Measurements from ENCODE around the gene TSC22D1.
"Not testable (repeated sequence)": the region's sequence is repeated elsewhere in the genome, so short reads cannot be mapped to it uniquely, and the experiment has no call there.

TSC22D1 gene

DNA sequence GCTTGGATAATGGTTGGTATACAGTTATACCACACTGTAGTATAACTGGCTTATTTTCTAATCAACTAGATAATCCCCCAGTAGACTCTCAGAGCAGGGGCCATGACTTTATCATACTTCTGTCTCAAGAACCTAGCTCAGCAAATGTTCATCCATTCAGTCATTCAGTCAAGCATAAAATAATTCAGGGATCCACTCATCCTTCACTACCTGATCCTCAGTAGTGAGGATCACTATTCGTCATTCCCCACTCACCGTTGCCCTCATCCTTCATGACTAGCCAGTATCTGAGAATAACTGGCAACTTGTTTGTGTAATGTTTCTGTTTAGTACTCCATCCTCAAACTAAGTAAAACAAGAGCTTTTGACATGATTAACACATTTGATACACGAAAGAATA lies 77.6 kb downstream of the TSC22D1 start:
- DNase-seq: no peak

DNA sequence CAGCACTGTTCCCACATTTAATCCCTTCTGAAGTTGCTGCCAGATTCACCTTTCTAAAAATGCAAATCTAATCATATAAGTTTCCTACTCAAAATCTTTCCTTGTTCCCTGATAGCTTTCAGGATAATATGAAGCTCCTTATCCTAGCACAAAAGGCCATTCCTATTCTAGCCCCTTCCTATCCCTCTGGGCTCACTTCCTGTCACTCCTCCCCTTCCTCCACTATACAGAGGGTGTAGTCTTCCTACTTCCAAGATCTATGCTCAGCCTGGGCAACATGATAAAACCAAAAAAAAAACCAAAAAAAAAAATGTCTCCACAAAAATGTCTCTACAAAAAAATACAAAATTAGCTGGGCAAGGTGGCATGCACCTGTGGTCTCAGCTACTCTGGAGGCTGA lies 78.3 kb downstream of the TSC22D1 start:
- DNase-seq: no peak

DNA sequence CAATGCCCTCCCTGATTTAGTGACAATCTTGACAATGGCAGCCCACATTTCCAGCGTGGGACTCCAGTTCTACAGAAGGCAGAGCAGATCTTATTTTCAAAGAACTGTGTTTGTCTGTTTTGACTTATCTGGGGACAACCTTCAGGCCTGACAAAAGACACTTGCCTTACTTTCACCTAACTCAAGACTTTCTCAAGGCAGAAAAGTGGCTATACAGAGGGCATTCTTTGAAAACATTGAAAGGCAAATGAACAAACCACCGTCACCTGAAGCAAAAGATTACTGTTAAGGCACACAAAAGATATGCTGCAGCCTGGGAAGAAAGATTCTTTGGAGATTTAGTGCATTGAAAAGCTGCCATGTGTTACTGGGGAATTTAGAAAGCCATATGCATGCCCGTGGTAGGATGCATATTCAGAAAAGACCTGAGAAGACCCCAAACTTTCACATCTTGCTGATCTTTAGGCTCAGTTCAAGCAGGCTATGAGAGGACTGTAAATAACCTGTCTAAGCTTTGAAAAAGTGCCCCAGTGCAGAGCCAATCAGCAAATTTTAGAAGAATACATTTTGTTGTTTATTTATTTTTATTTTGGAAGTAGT lies 82.8 kb downstream of the TSC22D1 start:
- no peak for DNase-seq

DNA sequence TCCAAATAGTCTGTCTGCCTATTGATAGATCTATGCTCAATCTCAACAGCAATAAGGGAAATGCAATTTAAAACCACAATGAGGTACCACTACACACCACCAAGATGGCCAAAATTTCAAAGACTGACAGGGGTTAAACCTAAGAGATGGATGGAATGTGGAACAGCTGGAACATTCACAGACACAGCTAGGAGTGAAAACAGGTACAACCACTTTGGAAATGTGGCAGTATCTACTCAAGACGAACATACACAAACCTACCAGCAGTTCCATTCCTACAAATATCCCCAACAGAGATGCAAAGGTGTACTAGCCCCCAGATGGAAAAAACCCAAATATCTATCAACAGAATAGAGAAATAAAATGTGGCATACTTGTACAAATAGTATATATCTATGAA lies 86.4 kb downstream of the TSC22D1 start:
- DNase-seq: no peak

DNA sequence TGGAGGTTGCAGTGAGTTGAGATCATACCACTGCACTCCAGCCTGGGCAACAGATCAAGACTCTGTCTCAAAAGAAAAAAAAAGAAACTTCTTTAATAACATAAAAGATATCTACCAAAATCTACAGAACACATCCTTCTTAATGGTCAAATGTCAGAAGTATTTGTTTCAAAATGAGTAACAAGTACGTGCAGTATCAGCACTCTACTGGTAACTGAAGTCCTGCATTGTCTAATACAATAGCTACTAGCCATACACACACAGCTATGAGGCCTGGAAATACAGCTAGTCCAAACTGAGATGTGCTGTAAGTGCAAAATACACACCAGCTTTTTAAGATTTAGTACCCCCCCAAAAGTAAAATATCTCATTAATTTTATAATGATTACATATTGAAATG lies 88.1 kb downstream of the TSC22D1 start:
- DNase-seq: no peak

DNA sequence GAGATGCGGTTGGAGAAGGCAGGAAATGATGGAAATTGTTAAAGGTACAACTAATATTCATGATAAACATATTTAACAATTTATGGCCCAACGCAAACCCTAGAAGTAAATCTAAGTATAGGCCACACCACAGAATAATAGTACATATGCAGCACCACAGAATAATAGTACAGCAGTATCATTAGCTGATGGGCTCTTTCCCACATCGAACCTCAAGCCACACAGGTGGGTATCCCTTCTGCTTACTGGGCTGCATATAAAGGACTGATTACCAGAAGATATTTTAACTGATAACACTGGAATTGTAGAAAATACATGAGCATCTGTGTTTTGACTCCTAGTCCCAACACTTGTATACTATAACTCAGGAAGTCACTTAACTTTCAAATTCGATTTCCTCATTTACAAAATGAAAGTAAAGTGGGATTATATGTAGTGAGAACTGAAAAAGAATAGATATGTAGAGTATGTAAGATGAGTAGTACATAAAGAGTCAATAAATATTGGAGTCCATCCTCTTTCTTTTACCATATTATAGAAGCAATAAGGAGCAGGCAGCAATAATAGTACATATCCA lies 91.5 kb downstream of the TSC22D1 start:
- DNase-seq: no peak

DNA sequence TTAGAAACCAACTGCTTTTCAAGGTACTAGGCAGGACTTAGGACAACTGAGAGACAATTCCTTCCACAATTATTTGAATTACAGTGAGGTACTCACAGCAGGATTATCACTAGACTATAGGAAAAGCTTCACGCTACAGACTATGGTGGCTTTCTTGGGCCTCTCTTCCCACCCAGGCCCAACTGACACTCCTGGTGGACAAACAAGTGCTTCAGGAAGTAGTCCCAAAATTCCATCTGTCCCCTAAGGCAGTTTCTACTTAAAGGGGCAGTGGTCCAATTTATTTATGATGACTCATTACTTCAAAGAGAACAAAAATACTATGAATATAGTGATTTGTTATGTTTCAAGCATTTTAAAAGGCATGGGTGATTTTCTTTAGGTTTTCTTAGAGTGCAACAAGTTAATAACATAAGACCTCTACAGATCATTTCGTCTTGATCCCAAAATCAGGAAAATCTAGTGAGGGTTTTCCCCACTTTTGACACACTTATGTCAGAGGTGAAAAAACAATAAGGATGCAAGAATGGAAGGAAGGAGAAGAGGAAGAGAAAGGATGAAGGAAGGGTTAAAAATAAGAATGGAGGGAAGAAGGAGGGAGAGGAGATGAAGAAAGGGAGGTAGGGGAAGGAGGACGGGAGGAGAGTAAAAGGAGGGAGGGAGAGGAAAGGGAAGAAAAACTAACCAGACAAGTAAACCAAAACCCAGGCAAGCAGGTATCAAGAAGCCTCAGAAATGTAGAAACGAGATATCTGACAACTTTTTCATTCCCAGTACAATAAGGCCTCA lies 101.8 kb downstream of the TSC22D1 start:
- no peak for DNase-seq

DNA sequence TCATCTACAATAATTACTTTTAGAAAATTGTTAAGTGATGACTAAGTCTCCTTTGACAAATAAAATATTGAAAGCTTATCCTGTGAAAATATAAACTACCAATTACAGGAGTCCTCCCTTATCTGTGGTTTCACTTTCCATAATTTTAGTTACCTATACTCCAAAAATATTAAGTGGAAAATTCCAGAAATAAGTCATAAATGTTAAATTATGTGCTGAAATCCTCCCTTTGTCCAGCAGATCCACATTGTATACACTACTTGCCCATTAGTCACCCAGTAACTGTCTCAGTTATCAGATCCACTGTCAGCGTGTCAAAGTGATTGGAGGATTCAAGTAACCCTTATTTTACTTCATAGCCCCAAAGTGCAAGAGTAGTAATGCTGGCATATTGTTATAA lies 104.4 kb downstream of the TSC22D1 start:
- no peak for DNase-seq

DNA sequence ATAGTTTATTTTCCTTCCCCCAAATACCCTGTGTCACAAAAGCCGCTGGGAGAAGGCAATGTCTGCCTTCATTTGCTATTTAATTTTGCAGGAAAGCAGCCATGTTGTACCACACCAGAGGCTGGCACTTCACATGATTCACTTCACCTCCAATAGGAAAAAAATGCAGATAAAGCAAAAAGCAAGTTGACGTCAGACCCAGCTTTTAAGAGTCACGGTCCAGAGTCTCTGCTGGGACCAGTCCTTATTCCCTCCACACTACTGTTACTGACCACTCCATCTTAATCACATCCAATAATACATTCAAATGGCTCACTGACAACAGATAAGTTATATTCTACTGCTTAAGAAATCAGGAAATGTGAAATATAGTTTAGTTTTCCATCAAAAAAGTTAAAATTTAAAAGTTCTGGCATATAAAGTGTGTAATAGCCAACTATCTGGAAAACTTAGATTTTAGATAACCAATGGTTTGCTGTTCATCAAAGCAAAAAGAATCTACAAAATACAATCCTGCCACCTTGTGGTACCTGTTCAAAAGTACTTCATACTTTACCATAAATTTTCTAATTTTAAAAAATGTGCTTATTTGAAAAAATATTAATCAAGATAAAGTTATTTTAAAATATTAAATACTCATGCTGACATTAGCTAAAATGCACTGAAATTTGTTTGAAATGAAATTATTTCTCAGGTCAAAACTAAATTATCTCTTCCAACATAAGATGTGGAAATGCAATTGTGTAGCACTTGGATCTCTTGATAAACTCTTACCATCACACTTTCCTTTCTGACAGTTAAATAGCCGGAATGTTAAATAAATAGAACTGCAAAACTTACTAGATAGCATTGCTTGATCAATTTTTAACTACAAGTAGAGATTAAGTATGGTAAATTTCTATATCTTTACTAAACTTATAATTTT lies 105.2 kb downstream of the TSC22D1 start:
- DNase-seq: no peak

DNA sequence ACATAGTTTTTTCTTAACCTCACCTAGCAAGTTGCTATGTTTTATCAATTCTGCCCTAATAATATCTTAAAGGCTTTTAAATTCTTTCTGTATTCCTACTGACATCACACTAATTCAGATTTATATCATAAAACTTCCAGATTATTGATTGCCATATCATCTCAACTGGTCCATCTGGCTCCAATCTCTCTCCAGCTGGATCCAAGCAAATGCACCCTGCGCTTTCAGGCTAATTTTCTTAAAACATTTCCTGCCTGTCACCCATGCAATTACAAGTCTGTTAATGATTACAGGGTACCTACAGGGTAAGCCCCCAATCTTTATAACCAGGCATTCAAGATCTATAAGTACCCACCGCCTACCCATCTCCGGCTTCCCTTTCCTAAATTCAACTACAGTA lies 107.3 kb downstream of the TSC22D1 start:
- no peak for DNase-seq

DNA sequence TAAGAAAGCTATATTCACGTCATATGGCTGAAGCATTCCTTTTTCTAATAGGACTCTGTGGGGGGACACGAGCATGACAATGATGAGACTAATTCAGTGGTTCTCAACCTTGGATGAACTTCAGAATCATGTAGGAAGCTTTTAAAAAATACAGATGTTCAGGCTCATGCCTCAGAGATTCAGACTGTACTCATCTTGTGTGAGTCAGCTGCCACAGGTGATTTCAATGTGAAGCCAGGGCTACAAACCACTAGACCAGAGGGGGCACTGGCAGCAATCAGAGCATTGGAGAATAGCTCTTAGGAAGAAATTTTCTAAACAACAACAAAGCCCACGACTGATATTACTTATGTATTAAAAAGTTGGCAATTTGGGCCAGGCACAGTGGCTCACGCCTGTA lies 110.8 kb downstream of the TSC22D1 start:
- DNase-seq: no peak

DNA sequence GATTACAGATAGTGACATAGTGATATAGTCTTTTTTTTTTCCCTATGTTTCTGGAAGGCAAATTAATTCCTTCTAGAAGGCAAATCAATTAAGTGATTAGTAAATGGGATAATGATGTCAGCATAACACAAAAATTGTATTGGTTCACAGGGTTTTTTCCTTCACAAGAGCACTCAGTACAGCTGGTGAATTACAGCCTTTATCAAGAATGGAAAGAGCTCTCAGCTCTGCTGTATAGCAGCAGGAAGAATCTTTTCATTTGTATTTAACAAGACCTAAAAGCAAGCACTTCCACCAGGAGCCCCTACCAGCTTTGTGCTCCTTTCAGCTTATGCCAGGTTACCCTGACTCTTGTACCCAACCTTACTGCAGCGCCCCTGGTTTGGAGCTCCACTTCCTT lies 111.7 kb downstream of the TSC22D1 start:
- no peak for DNase-seq

DNA sequence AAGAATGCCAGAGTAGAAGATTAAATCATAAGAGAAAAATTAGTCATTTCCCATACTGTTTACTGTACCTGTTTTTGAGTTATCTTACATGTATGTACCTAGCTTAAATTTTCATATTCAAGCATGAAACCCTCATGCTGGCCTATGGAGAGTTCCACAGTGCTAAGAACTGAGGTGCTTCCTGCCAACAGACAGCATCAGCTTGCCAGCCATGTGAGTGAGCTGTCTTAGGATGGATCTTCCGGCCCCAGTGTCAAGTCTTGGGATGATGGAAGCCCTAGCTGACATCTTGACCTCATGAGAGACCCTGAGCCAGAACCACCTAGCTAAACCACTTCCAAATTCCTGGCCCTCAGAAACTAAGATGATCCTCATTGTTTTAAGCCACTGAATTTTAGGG lies 112.4 kb downstream of the TSC22D1 start:
- no peak for DNase-seq

DNA sequence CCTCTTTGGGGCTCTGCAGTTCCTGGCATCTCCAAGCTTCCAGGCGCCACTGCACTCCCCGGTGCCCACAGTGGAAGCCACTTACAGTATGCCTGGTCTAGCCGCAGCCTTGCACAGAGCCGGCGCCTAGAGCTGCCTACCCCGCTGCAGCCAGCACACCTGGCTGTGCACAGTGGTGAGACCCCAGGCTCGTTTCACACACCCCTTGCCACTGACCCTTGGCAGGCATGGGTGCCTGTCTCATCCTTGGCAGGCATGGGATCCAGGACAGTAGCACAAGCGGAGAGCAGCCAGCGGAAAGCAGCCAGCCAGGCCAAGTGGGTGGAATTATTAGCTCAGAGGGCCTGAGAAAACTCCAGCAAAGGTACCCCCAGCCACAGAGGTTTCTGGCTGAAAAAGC lies 116.5 kb downstream of the TSC22D1 start:
- no peak for DNase-seq

DNA sequence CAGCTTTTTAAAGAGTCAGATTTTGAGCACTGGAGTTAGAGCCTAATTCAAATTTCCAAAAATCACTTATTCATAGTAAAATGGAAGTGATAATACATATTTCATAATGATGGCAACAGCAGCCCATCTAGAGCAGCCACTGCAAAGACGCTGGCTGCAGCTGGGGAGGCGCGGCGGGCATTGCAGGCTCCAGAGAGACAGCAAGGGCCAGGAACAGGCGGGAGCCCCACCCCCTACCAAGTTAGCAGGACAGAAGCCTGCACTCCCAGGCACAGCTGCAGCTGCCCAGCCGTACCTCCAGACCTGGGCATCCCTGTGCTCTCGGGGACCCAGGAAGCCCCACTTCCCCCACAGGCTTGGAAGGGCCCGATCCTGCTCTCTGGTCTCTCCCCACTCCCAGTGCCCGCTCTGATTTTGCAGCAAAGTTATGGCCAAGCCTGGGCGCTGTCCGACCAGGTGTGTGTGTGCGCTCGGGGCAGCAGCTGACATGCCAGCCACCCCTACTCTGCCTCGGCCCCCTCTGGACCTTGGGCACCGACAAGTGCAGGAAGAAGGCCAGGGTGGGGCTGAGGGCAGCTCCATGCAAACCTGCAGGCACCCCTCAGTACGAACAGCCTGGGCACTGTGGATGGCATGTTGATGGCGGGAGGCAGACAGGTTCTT lies 117.7 kb downstream of the TSC22D1 start:
- DNase-seq: no peak

DNA sequence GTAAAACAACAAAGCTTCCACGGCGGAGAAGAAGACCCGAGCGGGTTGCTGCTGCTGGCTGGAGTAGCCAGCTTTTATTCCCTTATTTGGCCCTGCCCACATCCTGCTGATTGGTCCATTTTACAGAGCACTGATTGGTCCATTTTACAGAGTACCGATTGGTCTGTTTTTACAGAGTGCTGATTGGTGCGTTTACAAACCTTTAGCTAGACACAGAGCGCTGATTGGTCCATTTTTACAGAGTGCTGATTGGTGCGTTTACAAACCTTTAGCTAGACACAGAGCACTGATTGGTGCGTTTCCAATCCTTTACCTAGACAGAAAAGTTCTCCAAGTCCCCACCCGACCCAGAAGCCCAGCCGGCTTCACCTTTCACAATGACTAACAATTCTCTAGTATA lies 119.9 kb downstream of the TSC22D1 start:
- DNase-seq: not testable (repeated sequence)

DNA sequence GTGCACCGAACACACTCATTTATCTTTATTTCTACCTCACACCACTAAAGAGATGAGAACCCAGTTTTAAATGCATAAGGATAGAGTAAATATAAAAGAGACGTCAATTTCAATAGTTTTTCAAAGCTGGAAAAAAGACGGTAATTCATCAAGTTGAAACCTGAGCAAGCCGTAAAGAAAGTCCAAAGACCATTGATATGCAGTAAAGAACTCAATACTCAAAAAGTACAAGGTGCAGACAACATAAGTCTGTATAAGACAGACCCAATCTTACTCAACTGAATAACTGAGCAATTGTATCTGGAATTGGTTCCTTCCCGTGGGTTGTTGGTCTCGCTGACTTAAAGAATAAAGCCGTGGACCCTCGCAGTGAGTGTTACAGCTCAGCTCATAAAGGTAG lies 120.4 kb downstream of the TSC22D1 start:
- DNase-seq: no peak

DNA sequence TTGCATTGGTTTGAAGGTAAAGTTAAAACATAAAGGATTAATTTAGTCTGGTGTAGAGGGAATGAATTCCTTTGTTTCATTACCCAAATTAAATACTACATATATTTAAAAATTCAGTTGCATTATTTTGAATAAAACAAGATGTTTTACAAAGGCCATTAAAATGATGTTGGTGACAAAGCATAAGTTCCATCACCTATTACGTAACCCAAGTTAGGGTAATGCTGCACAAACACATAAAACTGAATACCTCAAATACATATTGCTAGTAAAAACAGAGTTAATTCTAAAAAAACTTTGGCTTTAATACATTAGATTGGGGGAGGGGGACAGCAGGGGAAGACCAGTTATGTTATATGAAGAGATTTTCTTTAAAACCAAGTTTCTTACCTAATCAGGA lies 122.2 kb downstream of the TSC22D1 start:
- DNase-seq: no peak

DNA sequence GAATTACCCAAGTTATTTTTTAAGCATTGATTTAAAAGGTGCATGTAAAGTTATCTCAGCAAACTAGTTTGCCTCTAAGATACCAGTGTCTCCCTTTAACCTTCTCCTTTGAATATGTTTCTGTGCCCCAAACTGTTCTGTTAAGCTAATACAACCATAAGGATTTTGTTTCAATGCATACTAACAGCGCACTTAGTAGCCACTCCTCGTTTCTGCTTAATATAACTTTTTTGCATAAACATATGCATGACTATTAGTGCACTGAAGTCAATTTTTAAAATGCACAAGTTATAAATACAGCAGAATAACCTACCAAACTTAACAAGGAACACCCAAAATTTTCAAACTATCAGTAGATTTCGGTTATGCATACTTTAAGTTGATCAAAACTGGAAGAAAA lies 123.1 kb downstream of the TSC22D1 start:
- no peak for DNase-seq

DNA sequence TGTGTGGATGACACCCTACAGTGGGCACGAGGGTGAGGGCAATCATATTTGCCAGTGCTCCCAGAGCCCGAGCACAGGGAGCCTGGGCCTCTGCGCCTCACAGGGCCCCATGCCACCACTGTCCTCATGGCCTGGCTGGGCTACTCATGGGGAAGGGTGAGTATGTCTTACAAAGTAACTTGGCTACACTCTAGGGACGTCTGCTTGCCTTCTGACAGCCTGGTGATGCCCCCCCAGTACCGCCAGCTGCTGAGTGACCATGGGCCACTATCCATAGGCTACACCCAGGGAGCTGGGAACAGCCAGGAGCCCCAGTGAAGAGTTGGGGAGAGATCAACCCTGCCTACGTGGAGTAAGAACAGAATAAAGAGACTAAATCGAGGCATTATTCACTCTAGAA lies 123.7 kb downstream of the TSC22D1 start:
- no peak for DNase-seq

DNA sequence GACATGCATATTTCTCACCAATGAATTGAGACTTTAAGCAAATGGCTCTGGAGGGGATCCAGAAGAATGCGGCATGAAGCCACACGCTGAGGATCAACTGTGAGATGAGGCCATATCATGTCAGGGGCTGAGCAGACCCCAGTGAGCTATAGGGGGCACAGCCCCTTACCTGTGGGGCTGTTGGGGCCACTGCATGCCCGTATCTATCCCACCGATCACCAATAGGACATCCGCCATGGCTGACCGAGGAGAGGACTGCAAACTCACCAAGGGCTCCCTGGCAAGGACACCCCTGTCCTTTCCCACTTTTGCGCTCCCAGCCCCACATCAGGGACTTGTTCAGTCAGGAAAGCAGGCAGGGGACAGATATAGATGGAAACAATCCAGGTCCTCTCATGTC lies 124.5 kb downstream of the TSC22D1 start:
- no peak for DNase-seq

DNA sequence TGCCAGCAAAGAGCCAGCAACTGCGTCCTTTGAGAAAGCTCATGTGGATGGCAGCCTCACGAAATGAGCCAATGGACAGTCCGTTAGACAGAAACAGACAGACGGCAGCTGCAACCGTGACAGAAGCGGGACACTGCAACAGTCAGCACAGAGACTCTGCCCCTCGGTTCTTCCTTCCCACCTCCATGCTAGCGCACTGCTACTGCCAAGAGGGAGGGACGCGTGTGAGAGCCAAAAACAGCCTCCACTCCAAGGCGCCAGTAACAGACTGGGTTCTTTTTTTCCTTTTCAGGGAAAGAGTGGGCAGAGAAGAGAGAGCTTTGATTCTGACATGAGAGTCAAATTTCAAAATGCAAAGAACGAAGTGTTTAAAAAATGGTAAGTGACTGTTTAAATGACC lies 125.0 kb downstream of the TSC22D1 start:
- DNase-seq: no peak

All from activated naive CD4-positive, alpha-beta T cell (primary cell).